Activated CD4-positive, CD25-positive, alpha-beta regulatory T cell (primary cell): Measurements from ENCODE around the gene ACR.

ENCODE experiments used
- DNase-seq, 4 experiments: peaks; one replicate each; lab custom pipeline; 2025; lab: John Stamatoyannopoulos, UW

The ACR gene

GRCh38 chr22:50702821-50703725 lies 34.9 kb upstream of the ACR start:
- DNase-seq = no peak

GRCh38 chr22:50703726-50704509 lies 34.1 kb upstream of the ACR start:
- no peak for DNase-seq

GRCh38 chr22:50704510-50705218 lies 33.3 kb upstream of the ACR start:
- no peak for DNase-seq

- DNase-seq = no peak
Observed at GRCh38 chr22:50705219-50705691, 32.7 kb upstream of the ACR start.

- no peak for DNase-seq
Observed at GRCh38 chr22:50705851-50706351, 32.1 kb upstream of the ACR start.

GRCh38 chr22:50706481-50707125 lies 31.4 kb upstream of the ACR start:
- no peak for DNase-seq

GRCh38 chr22:50708474-50708873 lies 29.5 kb upstream of the ACR start:
- no peak for DNase-seq

- DNase-seq = no peak
Observed at GRCh38 chr22:50708996-50709395, 29.0 kb upstream of the ACR start.

- DNase-seq = no peak
Observed at GRCh38 chr22:50710221-50710620, 27.8 kb upstream of the ACR start.

GRCh38 chr22:50710886-50711285 lies 27.1 kb upstream of the ACR start:
- no peak for DNase-seq

GRCh38 chr22:50711446-50712340 lies 26.3 kb upstream of the ACR start:
- DNase-seq = no peak

- no peak for DNase-seq
Observed at GRCh38 chr22:50712341-50713007, 25.5 kb upstream of the ACR start.

GRCh38 chr22:50713008-50713385 lies 25.0 kb upstream of the ACR start:
- DNase-seq = no peak

GRCh38 chr22:50713571-50714056 lies 24.4 kb upstream of the ACR start:
- DNase-seq = no peak

- no peak for DNase-seq
Observed at GRCh38 chr22:50714150-50714549, 23.9 kb upstream of the ACR start.

- DNase-seq = no peak
Observed at GRCh38 chr22:50714631-50715179, 23.3 kb upstream of the ACR start.

GRCh38 chr22:50715250-50715649 lies 22.8 kb upstream of the ACR start:
- no peak for DNase-seq

- no peak for DNase-seq
Observed at GRCh38 chr22:50715776-50716175, 22.2 kb upstream of the ACR start.

- no peak for DNase-seq
Observed at GRCh38 chr22:50716290-50717024, 21.5 kb upstream of the ACR start.
